Stomach (tissue), 4 donors: ENCODE results near the gene DBF4B.

ENCODE experiments used
- CTCF ChIP-seq, 7 experiments: fragments of 450-650 bp in 4 of 7; fragments of 200-600 bp in 3 of 7; sonication (generic) in 3 of 7; IDR thresholded peaks; one replicate each; pipeline ENCODE4 v1.5.1; 2016 to 2019; ENCODE audit warnings: antibody characterized with exemption in 7 of 7, control low read depth in 2 of 7, mild to moderate bottlenecking in 1 of 7
- POLR2AphosphoS5 ChIP-seq, 3 donors: sonication (generic); formaldehyde crosslinking; IDR thresholded peaks; one replicate each; pipeline ENCODE4 v1.6.1; 2016; ENCODE audit warnings: antibody characterized with exemption in 3 of 3

GRCh38 chr17:44785921-44786320 is 77.5 kb downstream of the DBF4B start:
- TF ChIP-seq CTCF (IDR thresholded peaks at IDR 0.05) (no peak), POLR2AphosphoS5 (IDR thresholded peaks at IDR 0.05) (no peak)
